ENCODE measurements around the gene IL31. TPM values are rescaled to one million over a fixed set of nuclear protein-coding genes. Genes with fewer than 3 reads are reported as not detected.
"Not testable (repeated sequence)": the region's sequence is repeated elsewhere in the genome, so short reads cannot be mapped to it uniquely, and the experiment has no call there.

IL31 gene
- total RNA-seq, 6 donors from 2014 or later: not detected

GRCh38 chr12:122203301-122204166, 29.5 kb upstream of the IL31 start, which contains the start of gene B3GNT4:
Gene B3GNT4 (plus strand): TSS chr12:122203709. CDS start chr12:122204619, 910 bp downstream.
- Histone ChIP-seq H3K27ac (no peak within 1 kb of the TSS), H3K4me1 (peaks cover 18 to 35% (median 21%) of the 10 kb centered on the region in 4 donors), H3K36me3 (peaks cover 0 to 21% (median 18%) of the 10 kb centered on the region in 4 donors), H3K27me3 (peaks cover 0 to 20% (median 11%) of the 10 kb centered on the region in 4 donors), H3K9me3 (no peaks in the 10 kb centered on the region), H3K4me3 (peak within 1 kb of the TSS; percentile 51 to 81 (median 65))
- peak; percentile 65 to 92 for DNase-seq
- peak; percentile 68 to 88 for ATAC-seq (ENCODE audit: low FRiP score in 2 of 2)
- TF ChIP-seq POLR2AphosphoS5 (IDR thresholded peaks at IDR 0.05): no peak
- no peak for TF ChIP-seq EP300 (IDR thresholded peaks at IDR 0.05)
- TF ChIP-seq POLR2A (IDR thresholded peaks at IDR 0.05): no peak
- TF ChIP-seq CTCF (IDR thresholded peaks at IDR 0.05): no peak
- 0 to 2% methylated on average over 4 to 11 of the region's 104 CpGs for WGBS, 2 donors

- H3K27ac ChIP-seq; DNase-seq; ATAC-seq (ENCODE audit: low FRiP score in 2 of 2); H3K9me3 ChIP-seq: not testable (repeated sequence)
- peaks cover 0 to 20% (median 11%) of the 10 kb centered on the region in 4 donors for H3K27me3 ChIP-seq
- peaks cover 18 to 35% (median 21%) of the 10 kb centered on the region in 4 donors for H3K4me1 ChIP-seq
- peaks cover 0 to 14% (median 10%) of the 10 kb centered on the region in 4 donors for H3K36me3 ChIP-seq
- H3K4me3 ChIP-seq: peak overlapping the region in 3 of 4 donors; percentile 51 to 81 (median 63)
- WGBS, 2 donors: 58 to 67% methylated on average over 19 of the region's 19 CpGs
Observed at GRCh38 chr12:122202811-122203210, 28.8 kb upstream of the IL31 start.

- no peak for TF ChIP-seq POLR2A (IDR thresholded peaks at IDR 0.05)
- no peak for TF ChIP-seq POLR2AphosphoS5 (IDR thresholded peaks at IDR 0.05)
- no peak for TF ChIP-seq EP300 (IDR thresholded peaks at IDR 0.05)
- DNase-seq: no peak
- Histone ChIP-seq H3K27me3 (peaks cover 0 to 20% (median 11%) of the 10 kb centered on the region in 4 donors), H3K36me3 (peaks cover 0 to 6% (median 3%) of the 10 kb centered on the region in 4 donors), H3K4me1 (peaks cover 18 to 35% (median 21%) of the 10 kb centered on the region in 4 donors), H3K4me3 (no peak overlapping the region), H3K9me3 (no peaks in the 10 kb centered on the region), H3K27ac (no peak overlapping the region)
- WGBS, 2 donors: 96 to 97% methylated on average over 6 of the region's 6 CpGs
- no peak for ATAC-seq (ENCODE audit: low FRiP score in 2 of 2)
Observed at GRCh38 chr12:122202017-122202416, 28.0 kb upstream of the IL31 start.

GRCh38 chr12:122201381-122201780, 27.4 kb upstream of the IL31 start:
- H3K36me3 ChIP-seq: no peaks in the 10 kb centered on the region
- ATAC-seq (ENCODE audit: low FRiP score in 2 of 2) (no peak), DNase-seq (no peak)
- H3K9me3 ChIP-seq: no peaks in the 10 kb centered on the region
- no peak for TF ChIP-seq POLR2A (IDR thresholded peaks at IDR 0.05)
- H3K4me3 ChIP-seq: no peak overlapping the region
- WGBS, 2 donors: 85 to 93% methylated on average over 4 to 5 of the region's 5 CpGs
- no peak overlapping the region for H3K27ac ChIP-seq
- peaks cover 18 to 35% (median 21%) of the 10 kb centered on the region in 4 donors for H3K4me1 ChIP-seq
- peaks cover 0 to 20% (median 11%) of the 10 kb centered on the region in 4 donors for H3K27me3 ChIP-seq

- Histone ChIP-seq H3K36me3 (no peaks in the 10 kb centered on the region), H3K4me3 (no peak overlapping the region), H3K27me3 (peaks cover 0 to 20% (median 11%) of the 10 kb centered on the region in 4 donors), H3K4me1 (peaks cover 20 to 29% (median 21%) of the 10 kb centered on the region in 4 donors), H3K9me3 (no peaks in the 10 kb centered on the region), H3K27ac (no peak overlapping the region)
- 64 to 76% methylated on average over 21 of the region's 24 CpGs for WGBS, 2 donors
- peak in 1 of 2 donors; percentile 22 for ATAC-seq (ENCODE audit: low FRiP score in 2 of 2)
- TF ChIP-seq CTCF (IDR thresholded peaks at IDR 0.05) (no peak), POLR2A (IDR thresholded peaks at IDR 0.05) (no peak), EP300 (IDR thresholded peaks at IDR 0.05) (no peak), POLR2AphosphoS5 (IDR thresholded peaks at IDR 0.05) (no peak)
- DNase-seq: peak in 1 of 2 donors; percentile 69
Observed at GRCh38 chr12:122200541-122201175, 26.6 kb upstream of the IL31 start.

Data from upper lobe of left lung (tissue), 6 donors.